ENCODE measurements around the gene ABCC4. TPM values are rescaled to one million over a fixed set of nuclear protein-coding genes. Genes with fewer than 3 reads are reported as not detected.

The ABCC4 gene
- total RNA-seq, 1 experiment from 2014 or later: 35.4 TPM

DNA sequence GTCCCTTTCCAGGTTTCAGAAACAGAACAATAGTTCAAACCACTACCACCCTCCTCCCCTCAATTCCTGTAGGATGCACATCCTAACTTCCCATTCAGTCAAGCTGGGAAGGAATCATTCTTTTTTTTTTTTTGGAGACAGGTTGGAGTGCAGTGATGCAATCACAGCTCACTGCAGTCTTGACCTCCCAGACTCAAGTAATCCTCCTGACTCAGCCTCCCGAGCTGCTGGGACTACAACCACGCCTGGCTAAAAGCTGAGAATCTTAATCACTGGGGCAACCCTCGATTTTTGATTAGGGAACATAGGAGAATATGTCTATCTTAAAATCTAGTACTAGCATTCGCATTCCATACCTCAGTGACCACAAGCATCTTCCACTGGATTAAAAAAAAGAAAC is 146.2 kb downstream of the ABCC4 start:
- DNase-seq (ENCODE audit: low spot score): no peak

DNA sequence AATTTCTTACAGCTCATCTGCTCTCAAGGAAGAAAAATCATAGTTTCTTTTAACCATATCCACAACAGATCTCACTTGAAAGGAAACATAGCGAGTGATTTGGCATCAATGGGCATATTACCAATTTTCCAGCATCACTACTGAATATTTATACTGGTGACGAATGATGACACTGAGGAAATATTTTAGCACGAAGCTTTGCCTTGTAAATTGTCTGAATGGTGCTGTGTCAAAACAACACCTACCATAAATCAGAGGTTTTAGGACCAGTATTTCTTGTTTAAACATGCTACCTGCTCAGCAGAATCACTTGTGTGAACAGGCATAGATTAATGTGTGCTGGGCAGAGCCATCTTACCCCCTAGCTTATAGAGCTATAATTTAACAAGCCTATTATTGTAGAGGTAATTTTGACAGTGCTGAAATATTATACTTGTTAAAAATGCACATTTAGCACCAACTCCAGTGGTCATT is 146.8 kb downstream of the ABCC4 start:
- no peak for DNase-seq (ENCODE audit: low spot score)

DNA sequence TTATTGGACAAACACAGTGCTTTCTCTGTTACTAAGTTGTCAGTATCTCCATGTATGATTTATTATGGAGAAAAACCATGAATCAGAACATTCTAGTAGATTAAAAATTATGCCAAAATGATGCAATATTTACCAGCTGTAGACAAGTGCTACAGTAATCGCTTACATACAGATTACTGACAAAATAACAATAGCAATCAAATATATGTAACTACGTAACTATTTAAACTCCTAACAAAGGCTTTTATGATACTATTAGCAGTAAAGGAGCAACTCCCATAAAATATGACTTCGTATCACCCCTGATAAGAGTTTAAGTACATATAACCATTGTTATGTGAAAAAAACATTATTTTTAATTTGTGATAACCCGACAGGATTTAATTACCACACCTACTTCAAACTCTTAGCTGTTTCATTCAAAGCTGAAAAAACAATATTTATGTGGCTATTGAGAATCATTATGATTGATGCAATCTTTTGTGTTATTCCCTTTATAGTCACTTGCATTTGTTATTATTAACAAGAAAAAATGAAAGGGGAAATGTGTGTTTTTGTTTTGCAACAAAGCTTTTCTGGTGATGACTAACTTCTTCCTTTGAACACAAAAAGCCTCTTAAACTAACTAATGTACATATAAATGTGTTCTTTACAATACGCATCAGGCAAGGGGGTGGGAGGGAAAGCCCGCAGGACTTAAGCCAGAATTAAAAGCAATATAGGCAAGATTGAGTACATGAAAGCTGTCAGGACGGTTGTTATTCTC is 147.4 kb downstream of the ABCC4 start:
- DNase-seq (ENCODE audit: low spot score): no peak

DNA sequence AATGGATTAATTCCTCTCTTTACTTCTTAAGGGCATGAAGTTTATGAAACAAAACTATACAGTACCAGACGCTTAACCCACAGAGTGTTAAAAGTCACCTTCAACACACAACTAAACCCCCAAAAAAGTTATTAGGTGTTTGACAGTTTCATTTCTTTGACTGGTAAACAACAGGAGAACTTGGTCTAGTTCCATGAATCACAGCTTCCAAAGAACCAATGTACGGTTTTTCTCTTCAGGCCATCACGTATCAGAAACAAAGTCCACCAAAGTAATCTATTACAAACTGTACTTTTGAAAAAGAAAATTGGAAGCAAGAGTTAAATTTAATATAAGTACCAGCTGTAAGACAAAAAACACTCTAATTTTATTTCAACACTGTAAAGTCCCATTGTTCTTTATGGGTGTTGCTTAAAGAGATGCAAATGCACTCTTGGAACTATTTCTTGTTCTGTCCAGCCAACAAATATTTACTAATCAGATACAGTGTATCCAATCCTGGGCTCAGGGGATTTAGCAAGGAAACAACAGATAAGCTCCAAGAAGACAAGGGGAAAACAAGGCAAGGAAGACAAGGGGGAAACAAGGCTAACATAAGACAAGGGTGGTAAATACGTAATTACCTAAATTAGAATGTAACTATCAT is 149.2 kb downstream of the ABCC4 start:
- DNase-seq (ENCODE audit: low spot score): no peak

DNA sequence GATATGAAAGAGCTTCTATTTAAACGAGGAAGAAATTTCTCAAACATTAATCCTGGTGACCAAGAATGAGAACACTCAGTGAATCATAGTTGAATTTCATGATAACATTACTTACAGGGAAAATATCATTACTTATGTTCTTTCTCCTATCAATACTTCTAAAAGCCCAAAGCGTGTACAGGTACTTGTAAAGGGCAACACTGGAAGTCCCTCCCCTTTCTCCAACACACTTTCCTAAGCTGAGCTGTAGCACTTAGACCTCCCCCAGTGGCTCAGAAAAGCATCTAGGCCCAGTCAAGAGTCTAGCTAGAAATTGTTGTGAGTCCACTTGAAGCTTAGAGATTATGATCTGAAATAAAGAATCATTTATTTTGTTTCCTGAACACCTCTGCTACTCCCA is 150.7 kb downstream of the ABCC4 start:
- no peak for DNase-seq (ENCODE audit: low spot score)

DNA sequence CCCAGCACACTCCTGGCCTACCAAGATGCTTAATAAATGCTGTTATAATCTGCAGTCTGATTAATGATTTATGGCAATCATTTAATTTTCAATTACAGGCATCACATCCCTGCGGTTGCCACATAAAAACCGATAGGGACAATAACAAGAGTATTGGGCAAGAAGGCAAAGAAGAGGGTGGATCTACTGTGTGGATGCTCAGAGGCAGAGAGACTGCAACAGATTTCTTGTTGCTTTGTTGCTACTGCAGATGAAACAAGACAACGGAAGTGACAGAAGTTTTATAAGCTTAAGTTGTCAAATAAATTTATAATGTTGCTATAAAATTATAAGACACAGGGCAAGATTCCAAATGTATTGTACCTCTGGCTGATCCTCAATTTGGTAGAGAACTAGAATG is 154.8 kb downstream of the ABCC4 start:
- DNase-seq (ENCODE audit: low spot score): no peak

- no peak for DNase-seq (ENCODE audit: low spot score)
Measured at GRCh38 chr13:95145587-95145986, 155.7 kb downstream of the ABCC4 start.

GRCh38 chr13:95140502-95140901 is 160.7 kb downstream of the ABCC4 start:
- no peak for DNase-seq (ENCODE audit: low spot score)

GRCh38 chr13:95138876-95139585 is 162.2 kb downstream of the ABCC4 start:
- no peak for DNase-seq (ENCODE audit: low spot score)

DNA sequence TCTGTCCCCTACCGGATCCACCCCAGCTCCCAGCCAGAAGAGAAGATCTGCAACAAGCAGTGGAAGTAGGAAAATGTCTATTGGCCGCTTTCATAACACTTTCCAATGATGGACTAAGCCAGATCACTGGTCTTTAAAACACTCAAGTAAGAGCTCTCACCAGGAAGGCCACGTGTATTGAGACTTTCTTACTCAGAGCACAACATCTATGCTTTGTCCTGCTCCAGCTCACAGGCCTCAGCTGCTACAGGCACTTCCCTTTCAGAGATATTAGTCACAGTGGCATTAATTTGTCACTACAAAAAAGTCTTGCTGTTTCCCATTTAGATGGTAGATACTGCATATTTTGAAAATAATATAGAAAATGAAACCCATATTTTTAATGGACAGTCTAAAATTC is 164.2 kb downstream of the ABCC4 start:
- DNase-seq (ENCODE audit: low spot score): no peak

- DNase-seq (ENCODE audit: low spot score): no peak
Measured at GRCh38 chr13:95136638-95137037, 164.6 kb downstream of the ABCC4 start.

DNA sequence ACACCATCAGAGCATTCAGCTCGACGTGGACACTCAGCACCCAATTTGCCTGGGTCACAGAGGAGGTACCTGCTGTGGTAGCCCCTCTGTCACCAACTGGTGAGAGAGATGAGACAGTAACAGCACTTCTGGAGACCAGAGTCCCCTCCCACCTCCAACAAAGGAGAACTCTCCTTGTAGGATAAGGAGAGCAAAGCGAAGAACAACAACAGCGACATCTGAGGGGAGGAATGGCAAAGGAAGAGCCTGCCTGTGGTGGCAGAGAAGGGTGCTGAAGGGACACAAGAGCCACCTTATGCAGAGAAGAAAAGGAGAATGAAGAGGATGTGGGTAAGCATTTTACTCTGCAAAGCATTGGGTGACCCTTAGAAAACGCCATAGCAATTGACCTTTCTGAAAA is 167.8 kb downstream of the ABCC4 start:
- DNase-seq (ENCODE audit: low spot score): no peak

DNA sequence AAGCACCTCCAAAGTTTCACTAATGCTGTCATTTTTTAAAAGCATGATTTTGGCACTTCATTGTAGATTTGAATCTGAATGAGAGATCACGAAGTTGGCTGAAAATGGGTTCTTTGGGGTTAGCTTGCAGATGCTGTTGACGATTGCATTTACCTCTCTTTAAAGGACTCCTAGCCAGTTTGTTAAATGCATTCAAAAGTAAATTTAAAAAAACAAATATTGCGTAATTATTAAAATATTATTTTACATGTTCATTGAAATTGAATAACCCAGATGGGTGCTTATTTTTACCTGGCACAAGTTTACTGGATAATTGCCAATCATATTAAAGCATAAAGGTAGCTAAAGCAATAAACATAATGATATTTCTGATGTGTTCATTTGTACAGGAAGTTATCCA is 172.2 kb downstream of the ABCC4 start:
- DNase-seq (ENCODE audit: low spot score): no peak

GRCh38 chr13:95128045-95128643 is 173.1 kb downstream of the ABCC4 start:
- DNase-seq (ENCODE audit: low spot score): no peak

DNA sequence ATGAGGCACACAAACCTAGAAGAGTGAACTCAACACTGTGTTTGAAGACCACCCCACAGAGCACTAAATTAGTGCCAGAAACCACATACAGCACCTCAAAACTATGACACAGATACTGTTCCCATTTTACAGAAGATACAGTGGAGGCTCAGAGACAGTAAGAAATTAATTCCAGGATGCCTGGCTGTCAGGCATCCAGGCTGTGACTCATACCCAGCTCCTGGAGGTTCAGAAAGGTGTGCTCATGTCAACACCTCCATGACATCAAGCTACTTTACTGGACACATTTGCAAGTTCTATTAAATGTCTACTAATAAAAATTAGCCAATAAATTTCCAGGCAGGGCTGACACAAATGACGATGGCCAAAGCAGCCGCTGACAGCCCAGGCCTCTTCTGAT is 176.3 kb downstream of the ABCC4 start:
- DNase-seq (ENCODE audit: low spot score): no peak

- no peak for DNase-seq (ENCODE audit: low spot score)
Measured at GRCh38 chr13:95123726-95124125, 177.5 kb downstream of the ABCC4 start.

- no peak for DNase-seq (ENCODE audit: low spot score)
Measured at GRCh38 chr13:95122063-95122462, 179.2 kb downstream of the ABCC4 start.

DNA sequence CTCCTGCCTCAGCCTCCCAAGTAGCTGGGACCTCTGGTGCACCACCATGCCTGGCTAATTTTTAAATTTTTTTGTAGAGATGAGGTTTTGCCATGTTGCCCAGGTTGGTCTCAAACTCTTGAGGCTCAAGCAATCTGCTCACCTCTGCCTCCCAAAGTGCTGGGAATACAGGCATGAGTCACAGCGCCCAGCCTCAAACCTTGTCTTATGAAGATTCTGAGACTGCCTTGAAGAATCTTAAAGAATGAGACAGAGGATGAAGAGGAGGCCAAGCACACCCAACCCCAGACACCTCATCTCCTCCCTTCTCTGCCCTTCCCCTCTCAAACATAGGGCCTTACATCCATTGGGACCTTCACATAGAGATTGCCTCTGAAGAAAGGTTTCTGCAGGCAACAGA is 179.7 kb downstream of the ABCC4 start:
- DNase-seq (ENCODE audit: low spot score): no peak

GRCh38 chr13:95120650-95121049 is 180.6 kb downstream of the ABCC4 start:
- no peak for DNase-seq (ENCODE audit: low spot score)

DNA sequence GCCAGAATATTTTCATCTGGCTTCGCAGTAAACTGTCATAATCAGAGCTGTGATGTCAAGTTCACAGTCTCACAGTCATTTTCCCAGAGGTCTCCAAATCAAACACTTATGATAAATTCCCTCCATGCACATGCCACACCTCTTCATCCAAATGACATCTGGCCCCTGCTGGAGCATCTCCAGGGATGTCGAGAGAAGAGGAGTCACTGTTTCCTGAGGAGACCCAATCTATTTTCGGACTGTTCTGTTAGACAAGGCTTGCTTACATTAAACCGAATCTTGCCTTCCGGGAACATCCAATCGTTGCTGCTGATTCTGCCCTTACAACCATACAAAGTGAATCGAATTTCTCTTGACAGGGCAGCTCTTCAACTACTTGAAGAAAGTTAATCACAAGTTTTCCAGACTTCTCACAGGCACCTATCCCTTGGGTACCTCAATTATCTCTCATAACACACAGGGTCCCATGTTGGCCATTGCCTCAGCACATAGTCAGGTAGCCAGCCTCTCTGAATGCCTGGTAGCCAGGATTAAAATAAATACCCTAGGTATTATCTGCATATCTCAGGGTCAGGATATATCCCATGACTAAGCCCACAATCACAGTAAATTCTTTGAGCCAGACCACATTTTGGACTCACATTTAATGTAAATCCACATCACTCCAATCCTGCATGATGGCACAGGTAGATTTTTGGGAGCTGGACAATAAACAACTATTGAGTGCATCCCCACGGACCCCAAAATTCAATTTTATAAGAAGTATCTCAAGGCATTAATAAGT is 182.5 kb downstream of the ABCC4 start:
- no peak for DNase-seq (ENCODE audit: low spot score)

GRCh38 chr13:95117092-95117491 is 184.2 kb downstream of the ABCC4 start:
- no peak for DNase-seq (ENCODE audit: low spot score)

DNA sequence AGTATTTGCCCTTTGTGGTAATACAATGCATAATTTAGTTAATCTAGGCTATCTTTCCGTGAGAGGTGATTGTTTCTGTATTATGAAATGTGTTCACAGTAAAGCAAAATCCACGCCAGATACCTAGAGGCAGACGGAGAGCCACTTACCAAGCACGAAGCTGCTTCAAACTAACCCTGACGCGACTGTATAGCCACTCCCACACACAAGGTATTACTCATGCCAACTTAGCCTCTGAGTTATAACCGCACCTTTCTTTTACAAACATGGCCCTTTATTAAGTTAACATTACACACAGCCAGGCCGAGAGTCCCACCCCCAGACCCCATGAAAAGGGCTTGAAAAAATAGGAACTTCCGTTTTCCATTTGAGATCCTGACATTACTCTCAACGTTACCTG is 185.7 kb downstream of the ABCC4 start:
- DNase-seq (ENCODE audit: low spot score): no peak
